ENCODE data around the gene PSG1.
"Not testable (repeated sequence)": the region's sequence is repeated elsewhere in the genome, so short reads cannot be mapped to it uniquely, and the experiment has no call there.

Gene PSG1

GRCh38 chr19:42900561-42900960 is 21.0 kb upstream of the PSG1 start:
- H3K4me3 Mint-ChIP-seq; H3K9me3 Mint-ChIP-seq; H3K36me3 Mint-ChIP-seq (ENCODE audit: insufficient read depth); ATAC-seq (replicated peaks); H3K4me1 Mint-ChIP-seq (ENCODE audit: low read depth in 2 of 2); H3K27ac Mint-ChIP-seq; DNase-seq: not testable (repeated sequence)
- peaks cover 27 to 66% of the 10 kb centered on the region in 2 donors for H3K27me3 Mint-ChIP-seq

GRCh38 chr19:42899674-42900073 is 20.2 kb upstream of the PSG1 start:
- H3K27me3 Mint-ChIP-seq, result peaks cover 27 to 63% of the 10 kb centered on the region in 2 donors
- not testable (repeated sequence) for H3K4me1 Mint-ChIP-seq (ENCODE audit: low read depth in 2 of 2); H3K27ac Mint-ChIP-seq; ATAC-seq (replicated peaks); H3K36me3 Mint-ChIP-seq (ENCODE audit: insufficient read depth); H3K9me3 Mint-ChIP-seq; H3K4me3 Mint-ChIP-seq; DNase-seq

- not testable (repeated sequence) for H3K4me1 Mint-ChIP-seq (ENCODE audit: low read depth in 2 of 2); H3K36me3 Mint-ChIP-seq (ENCODE audit: insufficient read depth); H3K27ac Mint-ChIP-seq; H3K4me3 Mint-ChIP-seq; H3K9me3 Mint-ChIP-seq; ATAC-seq (replicated peaks); DNase-seq
- H3K27me3 Mint-ChIP-seq, result peaks cover 27 to 60% of the 10 kb centered on the region in 2 donors
Measured at GRCh38 chr19:42899110-42899509, 19.6 kb upstream of the PSG1 start.

- DNase-seq, result not testable (repeated sequence)
- peaks cover 27 to 60% of the 10 kb centered on the region in 2 donors for H3K27me3 Mint-ChIP-seq
Measured at GRCh38 chr19:42898656-42899055, 19.1 kb upstream of the PSG1 start.

GRCh38 chr19:42897729-42898128 is 18.2 kb upstream of the PSG1 start:
- not testable (repeated sequence) for DNase-seq; H3K9me3 Mint-ChIP-seq; ATAC-seq (replicated peaks); H3K27ac Mint-ChIP-seq; H3K4me1 Mint-ChIP-seq (ENCODE audit: low read depth in 2 of 2); H3K36me3 Mint-ChIP-seq (ENCODE audit: insufficient read depth); H3K4me3 Mint-ChIP-seq
- peaks cover 26 to 52% of the 10 kb centered on the region in 2 donors for H3K27me3 Mint-ChIP-seq

More at GRCh38 chr19:42898656-42899055, 19.1 kb upstream of the PSG1 start:
- H3K27ac Mint-ChIP-seq; H3K36me3 Mint-ChIP-seq (ENCODE audit: insufficient read depth); ATAC-seq (replicated peaks); H3K4me3 Mint-ChIP-seq; H3K9me3 Mint-ChIP-seq; H3K4me1 Mint-ChIP-seq (ENCODE audit: low read depth in 2 of 2): not testable (repeated sequence)

- not testable (repeated sequence) for DNase-seq; H3K4me3 Mint-ChIP-seq; H3K36me3 Mint-ChIP-seq (ENCODE audit: insufficient read depth); ATAC-seq (replicated peaks); H3K27ac Mint-ChIP-seq; H3K4me1 Mint-ChIP-seq (ENCODE audit: low read depth in 2 of 2); H3K9me3 Mint-ChIP-seq
- peaks cover 19 to 35% of the 10 kb centered on the region in 2 donors for H3K27me3 Mint-ChIP-seq
Measured at GRCh38 chr19:42890446-42890845, 10.9 kb upstream of the PSG1 start.

GRCh38 chr19:42887876-42888445 is 8.4 kb upstream of the PSG1 start:
- not testable (repeated sequence) for H3K4me1 Mint-ChIP-seq (ENCODE audit: low read depth in 2 of 2); DNase-seq; ATAC-seq (replicated peaks); H3K4me3 Mint-ChIP-seq; H3K27ac Mint-ChIP-seq; H3K36me3 Mint-ChIP-seq (ENCODE audit: insufficient read depth); H3K9me3 Mint-ChIP-seq
- peaks cover 41 to 56% of the 10 kb centered on the region in 2 donors for H3K27me3 Mint-ChIP-seq

GRCh38 chr19:42882730-42883129 is 3.2 kb upstream of the PSG1 start:
- not testable (repeated sequence) for H3K4me1 Mint-ChIP-seq (ENCODE audit: low read depth in 2 of 2); ATAC-seq (replicated peaks); H3K9me3 Mint-ChIP-seq; H3K36me3 Mint-ChIP-seq (ENCODE audit: insufficient read depth); H3K27ac Mint-ChIP-seq; H3K4me3 Mint-ChIP-seq; DNase-seq
- peaks cover 64 to 88% of the 10 kb centered on the region in 2 donors for H3K27me3 Mint-ChIP-seq

- not testable (repeated sequence) for H3K4me1 Mint-ChIP-seq (ENCODE audit: low read depth in 2 of 2); H3K9me3 Mint-ChIP-seq; H3K27ac Mint-ChIP-seq
Measured at GRCh38 chr19:42882010-42882409, 2.5 kb upstream of the PSG1 start.

GRCh38 chr19:42881279-42881678 is 1.8 kb upstream of the PSG1 start:
- H3K27me3 Mint-ChIP-seq, result peaks cover 60 to 86% of the 10 kb centered on the region in 2 donors
- not testable (repeated sequence) for H3K4me1 Mint-ChIP-seq (ENCODE audit: low read depth in 2 of 2); ATAC-seq (replicated peaks); H3K36me3 Mint-ChIP-seq (ENCODE audit: insufficient read depth); H3K27ac Mint-ChIP-seq; H3K9me3 Mint-ChIP-seq; DNase-seq; H3K4me3 Mint-ChIP-seq

More at GRCh38 chr19:42882010-42882409, 2.5 kb upstream of the PSG1 start:
- not testable (repeated sequence) for H3K36me3 Mint-ChIP-seq (ENCODE audit: insufficient read depth); DNase-seq; ATAC-seq (replicated peaks); H3K4me3 Mint-ChIP-seq
- H3K27me3 Mint-ChIP-seq, result peaks cover 60 to 88% of the 10 kb centered on the region in 2 donors

- H3K36me3 Mint-ChIP-seq (ENCODE audit: insufficient read depth); H3K4me1 Mint-ChIP-seq (ENCODE audit: low read depth in 2 of 2); H3K4me3 Mint-ChIP-seq; DNase-seq; H3K27ac Mint-ChIP-seq; ATAC-seq (replicated peaks); H3K9me3 Mint-ChIP-seq: not testable (repeated sequence)
- peaks cover 55 to 86% of the 10 kb centered on the region in 2 donors for H3K27me3 Mint-ChIP-seq
Measured at GRCh38 chr19:42880621-42881020, 1.1 kb upstream of the PSG1 start.

GRCh38 chr19:42876596-42876995 is 2.9 kb downstream of the PSG1 start:
- DNase-seq; H3K9me3 Mint-ChIP-seq; H3K27ac Mint-ChIP-seq; H3K4me3 Mint-ChIP-seq; ATAC-seq (replicated peaks); H3K36me3 Mint-ChIP-seq (ENCODE audit: insufficient read depth); H3K4me1 Mint-ChIP-seq (ENCODE audit: low read depth in 2 of 2): not testable (repeated sequence)
- H3K27me3 Mint-ChIP-seq, result peaks cover 31 to 67% of the 10 kb centered on the region in 2 donors

- H3K4me1 Mint-ChIP-seq (ENCODE audit: low read depth in 2 of 2); H3K36me3 Mint-ChIP-seq (ENCODE audit: insufficient read depth); DNase-seq; H3K4me3 Mint-ChIP-seq; H3K9me3 Mint-ChIP-seq; ATAC-seq (replicated peaks); H3K27ac Mint-ChIP-seq: not testable (repeated sequence)
- peaks cover 30 to 67% of the 10 kb centered on the region in 2 donors for H3K27me3 Mint-ChIP-seq
Measured at GRCh38 chr19:42875881-42876280, 3.6 kb downstream of the PSG1 start.

- not testable (repeated sequence) for ATAC-seq (replicated peaks); H3K36me3 Mint-ChIP-seq (ENCODE audit: insufficient read depth); H3K4me3 Mint-ChIP-seq; H3K9me3 Mint-ChIP-seq; H3K4me1 Mint-ChIP-seq (ENCODE audit: low read depth in 2 of 2); H3K27ac Mint-ChIP-seq; DNase-seq
- peaks cover 29 to 63% of the 10 kb centered on the region in 2 donors for H3K27me3 Mint-ChIP-seq
Measured at GRCh38 chr19:42874901-42875813, 4.4 kb downstream of the PSG1 start.
